ENCODE results near the gene RD3L. TPM values are rescaled to one million over a fixed set of nuclear protein-coding genes. Genes with fewer than 3 reads are reported as not detected.

RD3L gene
- total and polyA plus RNA-seq, 2 of the 4 experiments (the other 2 are of a cell fraction) = not detected

DNA sequence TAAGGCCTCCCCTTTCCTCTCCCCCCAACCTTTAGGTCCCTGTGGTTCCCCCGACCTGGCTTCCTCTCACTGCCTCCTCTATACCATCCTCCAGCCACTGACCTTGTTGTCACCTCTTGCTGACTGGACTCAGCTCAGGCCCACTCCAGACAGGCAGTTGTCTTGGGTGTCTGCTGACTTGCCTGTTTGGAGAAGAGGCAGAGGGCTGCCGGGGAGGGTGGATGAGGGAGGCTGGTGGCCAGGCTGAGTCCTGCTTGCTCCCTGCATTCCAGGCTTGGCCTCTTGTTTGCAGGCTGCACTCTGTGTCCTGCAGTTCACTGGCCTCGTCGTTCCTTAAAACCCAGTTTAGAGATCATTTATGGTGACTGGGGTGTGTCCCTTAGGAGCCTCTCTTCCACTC is 31.0 kb upstream of the RD3L start:
- no peak overlapping the region for H3K4me3 ChIP-seq (ENCODE audit: insufficient read depth, low read depth, low read length)
- ATAC-seq (ENCODE audit: low read depth) (no peak), DNase-seq (no peak)
- H2BK15ac ChIP-seq (ENCODE audit: low read depth, low read length) = no peak overlapping the region
- H3K9ac ChIP-seq (ENCODE audit: low read depth, low read length) = no peak overlapping the region
- no peak overlapping the region for H4K5ac ChIP-seq (ENCODE audit: low read depth, low read length)
- no peaks in the 10 kb centered on the region for H3K9me3 ChIP-seq (ENCODE audit: control insufficient read depth, insufficient read depth, low read length)
- no peak overlapping the region for H3K4me2 ChIP-seq (ENCODE audit: low read depth, low read length)
- peaks cover 6% of the 10 kb centered on the region for H3K27me3 ChIP-seq (ENCODE audit: control insufficient read depth, insufficient read depth, low read length)
- H4K8ac ChIP-seq (ENCODE audit: low read depth in 2 of 2, low read length in 2 of 2) = no peak overlapping the region
- WGBS, 2 experiments (ENCODE audit: extremely low coverage in 2 of 2, insufficient read length in 1 of 2) = no CpG with 5 or more reads among the region's 4 CpGs
- TF ChIP-seq, protein P1, sequence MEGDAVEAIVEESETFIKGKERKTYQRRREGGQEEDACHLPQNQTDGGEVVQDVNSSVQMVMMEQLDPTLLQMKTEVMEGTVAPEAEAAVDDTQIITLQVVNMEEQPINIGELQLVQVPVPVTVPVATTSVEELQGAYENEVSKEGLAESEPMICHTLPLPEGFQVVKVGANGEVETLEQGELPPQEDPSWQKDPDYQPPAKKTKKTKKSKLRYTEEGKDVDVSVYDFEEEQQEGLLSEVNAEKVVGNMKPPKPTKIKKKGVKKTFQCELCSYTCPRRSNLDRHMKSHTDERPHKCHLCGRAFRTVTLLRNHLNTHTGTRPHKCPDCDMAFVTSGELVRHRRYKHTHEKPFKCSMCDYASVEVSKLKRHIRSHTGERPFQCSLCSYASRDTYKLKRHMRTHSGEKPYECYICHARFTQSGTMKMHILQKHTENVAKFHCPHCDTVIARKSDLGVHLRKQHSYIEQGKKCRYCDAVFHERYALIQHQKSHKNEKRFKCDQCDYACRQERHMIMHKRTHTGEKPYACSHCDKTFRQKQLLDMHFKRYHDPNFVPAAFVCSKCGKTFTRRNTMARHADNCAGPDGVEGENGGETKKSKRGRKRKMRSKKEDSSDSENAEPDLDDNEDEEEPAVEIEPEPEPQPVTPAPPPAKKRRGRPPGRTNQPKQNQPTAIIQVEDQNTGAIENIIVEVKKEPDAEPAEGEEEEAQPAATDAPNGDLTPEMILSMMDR (conservative IDR thresholded peaks at IDR 0.05; ENCODE audit: low read depth, low read length) = no peak
- no peak for TF ChIP-seq MAFK (IDR thresholded peaks at IDR 0.05; ENCODE audit: low read depth, low read length)
- no peak for TF ChIP-seq CHD1 (IDR thresholded peaks at IDR 0.05; ENCODE audit: low read depth, low read length)
- no peak for TF ChIP-seq BHLHE40 (IDR thresholded peaks at IDR 0.05; ENCODE audit: low read depth, low read length)
- no peak for TF ChIP-seq RAD21 (IDR thresholded peaks at IDR 0.05; ENCODE audit: low read length)
- TF ChIP-seq MXI1 (IDR thresholded peaks at IDR 0.05; ENCODE audit: borderline replicate concordance, low read depth, low read length) = no peak
- TF ChIP-seq FOS (IDR thresholded peaks at IDR 0.05; ENCODE audit: low read depth, low read length) = no peak
- in situ Hi-C loops (cut with MboI; ENCODE audit: low sequenced_read_pairs) = no loop called here
- no peaks in the 10 kb centered on the region for H3K4me1 ChIP-seq (ENCODE audit: control insufficient read depth, insufficient read depth, low read length)
- intact Hi-C loops (cut with micrococcal nuclease) = no loop called here
- H4K20me1 ChIP-seq (ENCODE audit: insufficient read depth, low read length) = no peaks in the 10 kb centered on the region
- H2BK20ac ChIP-seq (ENCODE audit: low read depth, low read length) = no peak overlapping the region
- H2AK9ac ChIP-seq (replicated peaks; ENCODE audit: low read depth, low read length, poor library complexity) = no peak overlapping the region
- H3K79me1 ChIP-seq (ENCODE audit: low read depth in 1 of 2, low read length in 2 of 2) = no peaks in the 10 kb centered on the region
- no peak overlapping the region for H3K27ac ChIP-seq (ENCODE audit: insufficient read depth, low read length)
- H3K23ac ChIP-seq (ENCODE audit: low read depth, low read length) = no peak overlapping the region
- no peak overlapping the region for H4K91ac ChIP-seq (ENCODE audit: insufficient read depth, low read depth, low read length)
- no peak overlapping the region for H3K56ac ChIP-seq (ENCODE audit: extremely low read depth, insufficient read depth, low read length)
- no peak overlapping the region for H2AK5ac ChIP-seq (ENCODE audit: low read depth, low read length)
- H3K4ac ChIP-seq (ENCODE audit: low read depth, low read length) = no peak overlapping the region
- BruUV-seq (replicated peaks) = no TSS peak
- dilution Hi-C loops (cut with HindIII; ENCODE audit: low sequenced_read_pairs, unreplicated experiment) = no loop called here
- H3K14ac ChIP-seq (replicated peaks; ENCODE audit: low read depth, low read length) = no peak overlapping the region
- no peaks in the 10 kb centered on the region for H3K36me3 ChIP-seq (ENCODE audit: control insufficient read depth, insufficient read depth, low read length)
- H3K18ac ChIP-seq (ENCODE audit: low read depth, low read length) = no peak overlapping the region
- no peak overlapping the region for H2BK5ac ChIP-seq (ENCODE audit: low read depth, low read length, poor library complexity, severe bottlenecking)
- ChIA-PET POLR2A (ENCODE audit: unreplicated experiment) (no interaction called here), CTCF (no interaction called here)
- H3K9me1 ChIP-seq (ENCODE audit: insufficient read depth, low read length) = no peaks in the 10 kb centered on the region
- H2BK120ac ChIP-seq (ENCODE audit: low read depth, low read length) = no peak overlapping the region
- H2AFZ ChIP-seq (replicated peaks; ENCODE audit: low read length, poor library complexity) = peak overlapping the region; percentile 33
